ENCODE measurements around the gene NFE2L2.

DNA sequence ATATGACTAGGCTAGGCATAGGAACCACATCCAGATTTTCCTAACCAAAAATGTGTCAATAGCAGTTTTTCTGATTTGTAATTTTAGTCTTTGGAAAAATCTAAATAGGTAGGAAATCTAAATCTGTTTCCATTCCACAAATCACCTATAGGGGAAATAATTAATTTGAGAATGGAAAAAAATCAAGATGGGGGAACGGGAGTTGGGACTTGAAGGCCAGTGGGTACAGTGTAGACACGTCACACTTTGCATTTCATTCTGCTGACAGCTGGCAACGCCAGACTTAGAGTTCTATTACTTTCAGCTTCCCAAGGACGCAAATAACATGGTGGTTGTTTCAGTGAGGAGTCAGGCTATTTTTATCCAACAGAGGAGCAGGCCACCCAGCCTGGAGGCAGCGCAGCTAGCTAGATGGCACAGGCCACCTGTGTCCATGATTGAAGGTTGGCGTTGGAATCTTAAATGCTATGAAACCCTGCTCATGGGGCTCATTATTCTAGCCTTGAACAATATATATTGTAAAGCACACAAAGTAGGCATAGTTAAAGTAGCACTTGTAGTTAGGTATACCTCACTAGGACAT is 28.6 kb downstream of the NFE2L2 start:
- TF ChIP-seq, protein P1, sequence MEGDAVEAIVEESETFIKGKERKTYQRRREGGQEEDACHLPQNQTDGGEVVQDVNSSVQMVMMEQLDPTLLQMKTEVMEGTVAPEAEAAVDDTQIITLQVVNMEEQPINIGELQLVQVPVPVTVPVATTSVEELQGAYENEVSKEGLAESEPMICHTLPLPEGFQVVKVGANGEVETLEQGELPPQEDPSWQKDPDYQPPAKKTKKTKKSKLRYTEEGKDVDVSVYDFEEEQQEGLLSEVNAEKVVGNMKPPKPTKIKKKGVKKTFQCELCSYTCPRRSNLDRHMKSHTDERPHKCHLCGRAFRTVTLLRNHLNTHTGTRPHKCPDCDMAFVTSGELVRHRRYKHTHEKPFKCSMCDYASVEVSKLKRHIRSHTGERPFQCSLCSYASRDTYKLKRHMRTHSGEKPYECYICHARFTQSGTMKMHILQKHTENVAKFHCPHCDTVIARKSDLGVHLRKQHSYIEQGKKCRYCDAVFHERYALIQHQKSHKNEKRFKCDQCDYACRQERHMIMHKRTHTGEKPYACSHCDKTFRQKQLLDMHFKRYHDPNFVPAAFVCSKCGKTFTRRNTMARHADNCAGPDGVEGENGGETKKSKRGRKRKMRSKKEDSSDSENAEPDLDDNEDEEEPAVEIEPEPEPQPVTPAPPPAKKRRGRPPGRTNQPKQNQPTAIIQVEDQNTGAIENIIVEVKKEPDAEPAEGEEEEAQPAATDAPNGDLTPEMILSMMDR (conservative IDR thresholded peaks at IDR 0.05 in 1 of 2, IDR thresholded peaks at IDR 0.05 in 1 of 2; ENCODE audit: extremely low read depth in 1 of 2, insufficient read depth in 1 of 2, low read depth in 1 of 2, low read length in 2 of 2): no peak
- TF ChIP-seq EZH2 (IDR thresholded peaks at IDR 0.05; ENCODE audit: borderline replicate concordance, low read length): no peak

All from mammary epithelial cell (primary cell).